Fibroblast of lung (primary cell): ENCODE data around the gene IFT57. TPM values are rescaled to one million over a fixed set of nuclear protein-coding genes. Genes with fewer than 3 reads are reported as not detected.

Experiments used
- DNase-seq, 2 donors: peaks; one replicate each; pipeline versions ENCODE4 v3.0.0 to v3.0.0-alpha.2; 2010; ENCODE audit warnings: low read depth in 2 of 2
- H2AFZ ChIP-seq: 2 replicates; pipeline ENCODE4 v1.5.1; 2012; ENCODE audit warnings: low read length, control low read depth, inconsistent platforms
- H3K27ac ChIP-seq: 2 replicates; pipeline ENCODE4 v1.5.1; 2011; ENCODE audit warnings: low read length, control low read depth; ENCODE audit not compliant: insufficient read depth
- H3K27me3 ChIP-seq: 2 replicates; pipeline ENCODE4 v1.5.1; 2011; ENCODE audit warnings: mild to moderate bottlenecking, low read length; ENCODE audit not compliant: control insufficient read depth, insufficient read depth
- H3K36me3 ChIP-seq: 2 replicates; pipeline ENCODE4 v1.5.1; 2011; ENCODE audit warnings: low read length; ENCODE audit not compliant: control insufficient read depth, insufficient read depth
- H3K4me1 ChIP-seq: 2 replicates; pipeline ENCODE4 v1.5.1; 2011; ENCODE audit warnings: low read length; ENCODE audit not compliant: control insufficient read depth, insufficient read depth; ENCODE audit errors: extremely low read depth
- H3K4me2 ChIP-seq: 2 replicates; pipeline ENCODE4 v1.5.1; 2011; ENCODE audit warnings: low read length, control low read depth; ENCODE audit not compliant: insufficient read depth; ENCODE audit errors: extremely low read depth
- H3K4me3 ChIP-seq, 4 experiments: fragments of 200-600 bp in 1 of 4; sonication (generic) in 1 of 4; replicated peaks in 1 of 4; 2 replicates each; pipeline ENCODE4 v1.5.1; 2011 to 2016; ENCODE audit warnings: low read length in 4 of 4, low read depth in 3 of 4, mild to moderate bottlenecking in 3 of 4, control low read depth in 2 of 4, inconsistent platforms in 1 of 4, mixed read lengths in 1 of 4; ENCODE audit not compliant: insufficient read depth in 1 of 4; ENCODE audit errors: control extremely low read depth in 1 of 4
- H3K79me2 ChIP-seq: 2 replicates; pipeline ENCODE4 v1.5.1; 2012; ENCODE audit warnings: mild to moderate bottlenecking, low read length, inconsistent platforms; ENCODE audit not compliant: control insufficient read depth, insufficient read depth
- H3K9ac ChIP-seq: 2 replicates; pipeline ENCODE4 v1.5.1; 2011; ENCODE audit warnings: mild to moderate bottlenecking, low read length, control low read depth; ENCODE audit not compliant: insufficient read depth
- H3K9me3 ChIP-seq: 2 replicates; pipeline ENCODE4 v1.5.1; 2012; ENCODE audit warnings: low read depth, low read length; ENCODE audit not compliant: control insufficient read depth, insufficient read depth
- H4K20me1 ChIP-seq: 2 replicates; pipeline ENCODE4 v1.5.1; 2011; ENCODE audit warnings: low read length; ENCODE audit not compliant: control insufficient read depth, insufficient read depth; ENCODE audit errors: extremely low read depth
- CTCF ChIP-seq, 2 donors: IDR thresholded peaks in 1 of 2; conservative IDR thresholded peaks in 1 of 2; 1 replicate in 1 of 2; 2 replicates in 1 of 2; pipeline ENCODE4 v1.5.1; 2011 to 2012; ENCODE audit warnings: low read length in 2 of 2, control low read depth in 1 of 2, inconsistent platforms in 1 of 2, low read depth in 1 of 2, mild to moderate bottlenecking in 1 of 2
- EZH2 ChIP-seq: IDR thresholded peaks from 2 replicates; pipeline ENCODE4 v1.5.1; 2012; ENCODE audit warnings: low read length, control low read depth, mild to moderate bottlenecking; ENCODE audit errors: missing control alignments
- polyA plus RNA-seq, 2 donors: library from polyadenylated mRNA; depleted of rRNA in 1 of 2; stranded (reverse) in 1 of 2; unstranded in 1 of 2; fragments of >200 nt; gene quantifications; 2 replicates each; pipeline ENCODE4 v1.2.1, GENCODE V29; 2011 to 2012; ENCODE audit warnings: missing spikeins in 1 of 2
- total RNA-seq: library from RNA; depleted of rRNA; stranded (reverse); fragments of >200 nt; gene quantifications from 2 replicates; pipeline ENCODE4 v1.2.1, GENCODE V29; 2014

Gene IFT57
- total and polyA plus RNA-seq, 2 donors (not counting 1 experiment from before 2014, with no cell fraction given) = 55.5 to 60.3 TPM

GRCh38 chr3:108122276-108122675, 99.9 kb downstream of the IFT57 start:
- no peak for DNase-seq
- no peak overlapping the region for H3K9ac ChIP-seq

DNA sequence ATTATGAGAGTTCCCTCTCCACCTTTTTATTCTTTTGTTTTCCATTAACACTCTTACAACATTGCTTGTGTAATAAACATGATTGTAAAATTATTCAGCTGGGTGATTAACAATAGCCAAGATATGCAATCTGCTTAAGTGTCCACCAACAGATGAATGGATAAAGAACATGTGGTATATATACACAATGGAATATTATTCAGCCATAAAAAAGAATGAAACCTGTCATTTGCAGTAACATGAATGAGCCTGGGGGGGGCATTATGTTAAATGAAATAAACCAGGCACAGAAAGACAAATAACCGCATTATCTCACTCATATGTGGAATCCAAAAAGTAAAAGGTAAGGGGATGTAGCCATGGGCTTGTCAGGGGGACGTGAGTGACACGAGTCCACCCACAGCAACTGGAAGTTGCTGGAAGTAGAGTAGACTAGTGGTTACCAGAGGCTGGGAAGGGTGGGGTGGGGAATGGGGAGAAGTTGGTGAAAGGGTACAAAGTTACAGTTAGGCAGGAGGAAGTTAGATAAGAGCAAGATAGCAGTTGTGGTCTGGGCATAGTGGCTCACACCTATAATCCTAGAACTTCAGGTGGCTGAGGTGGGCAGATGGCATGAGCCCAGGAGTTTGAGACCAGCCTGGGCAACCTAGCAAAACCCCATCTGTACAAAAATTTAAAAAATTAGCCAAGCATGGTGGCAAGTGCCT, 102.7 kb downstream of the IFT57 start:
- no peaks in the 10 kb centered on the region for H3K79me2 ChIP-seq
- H3K27ac ChIP-seq = no peak overlapping the region
- H3K9ac ChIP-seq = no peak overlapping the region
- H3K4me2 ChIP-seq = no peak overlapping the region
- H3K36me3 ChIP-seq = no peaks in the 10 kb centered on the region
- no peak for DNase-seq
- no peaks in the 10 kb centered on the region for H3K27me3 ChIP-seq
- no peaks in the 10 kb centered on the region for H3K9me3 ChIP-seq
- H3K4me3 ChIP-seq = no peak overlapping the region
- H2AFZ ChIP-seq = no peak overlapping the region
- H3K4me1 ChIP-seq = no peaks in the 10 kb centered on the region
- no peak for TF ChIP-seq CTCF (conservative IDR thresholded peaks at IDR 0.05 in 1 of 2, IDR thresholded peaks at IDR 0.05 in 1 of 2; ENCODE audit: low read depth in 1 of 2, low read length in 2 of 2)
- TF ChIP-seq EZH2 = no peak
- no peaks in the 10 kb centered on the region for H4K20me1 ChIP-seq

More at GRCh38 chr3:108122276-108122675, 99.9 kb downstream of the IFT57 start:
- H2AFZ ChIP-seq = no peak overlapping the region
- H3K36me3 ChIP-seq = no peaks in the 10 kb centered on the region
- H3K4me1 ChIP-seq = no peaks in the 10 kb centered on the region
- TF ChIP-seq CTCF (conservative IDR thresholded peaks at IDR 0.05 in 1 of 2, IDR thresholded peaks at IDR 0.05 in 1 of 2; ENCODE audit: low read depth in 1 of 2, low read length in 2 of 2) (no peak), EZH2 (no peak)
- no peaks in the 10 kb centered on the region for H4K20me1 ChIP-seq
- H3K4me2 ChIP-seq = no peak overlapping the region
- H3K4me3 ChIP-seq = no peak overlapping the region
- no peak overlapping the region for H3K27ac ChIP-seq
- no peaks in the 10 kb centered on the region for H3K79me2 ChIP-seq
- no peaks in the 10 kb centered on the region for H3K9me3 ChIP-seq
- H3K27me3 ChIP-seq = no peaks in the 10 kb centered on the region

GRCh38 chr3:108118038-108118768, 104.0 kb downstream of the IFT57 start:
- H4K20me1 ChIP-seq = no peaks in the 10 kb centered on the region
- H3K4me1 ChIP-seq = no peaks in the 10 kb centered on the region
- TF ChIP-seq EZH2 = no peak
- TF ChIP-seq CTCF (conservative IDR thresholded peaks at IDR 0.05 in 1 of 2, IDR thresholded peaks at IDR 0.05 in 1 of 2; ENCODE audit: low read depth in 1 of 2, low read length in 2 of 2) = no peak
- H3K79me2 ChIP-seq = no peaks in the 10 kb centered on the region
- no peak overlapping the region for H2AFZ ChIP-seq
- H3K9ac ChIP-seq = no peak overlapping the region
- no peaks in the 10 kb centered on the region for H3K9me3 ChIP-seq
- no peaks in the 10 kb centered on the region for H3K27me3 ChIP-seq
- peak in 1 of 2 donors; percentile 12 for DNase-seq
- H3K4me3 ChIP-seq = no peak overlapping the region
- H3K4me2 ChIP-seq = peak overlapping the region; percentile 5
- no peak overlapping the region for H3K27ac ChIP-seq
- H3K36me3 ChIP-seq = no peaks in the 10 kb centered on the region
